ENCODE results near the gene CCNY.

DNA sequence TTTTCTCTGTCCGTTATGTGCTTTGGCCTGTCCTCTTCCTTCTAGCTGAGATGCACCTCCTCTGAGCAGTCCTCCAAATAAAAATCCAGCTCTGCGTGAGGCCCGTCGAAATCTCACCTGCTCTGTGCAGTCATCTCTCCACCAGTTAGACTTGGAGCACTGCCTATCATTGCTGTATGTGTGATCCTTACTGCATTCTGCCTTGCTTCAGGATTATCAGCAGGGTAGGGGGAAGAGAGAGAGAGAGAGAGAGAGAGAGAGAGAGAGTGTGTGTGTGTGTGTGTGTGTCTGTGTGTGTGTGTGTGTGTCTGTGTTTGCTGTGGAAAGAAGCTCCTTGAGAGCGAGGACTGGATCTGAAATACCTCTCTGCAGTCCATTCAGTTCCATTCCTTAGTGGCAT, 129.4 kb downstream of the CCNY start:
- TF ChIP-seq, protein P1, sequence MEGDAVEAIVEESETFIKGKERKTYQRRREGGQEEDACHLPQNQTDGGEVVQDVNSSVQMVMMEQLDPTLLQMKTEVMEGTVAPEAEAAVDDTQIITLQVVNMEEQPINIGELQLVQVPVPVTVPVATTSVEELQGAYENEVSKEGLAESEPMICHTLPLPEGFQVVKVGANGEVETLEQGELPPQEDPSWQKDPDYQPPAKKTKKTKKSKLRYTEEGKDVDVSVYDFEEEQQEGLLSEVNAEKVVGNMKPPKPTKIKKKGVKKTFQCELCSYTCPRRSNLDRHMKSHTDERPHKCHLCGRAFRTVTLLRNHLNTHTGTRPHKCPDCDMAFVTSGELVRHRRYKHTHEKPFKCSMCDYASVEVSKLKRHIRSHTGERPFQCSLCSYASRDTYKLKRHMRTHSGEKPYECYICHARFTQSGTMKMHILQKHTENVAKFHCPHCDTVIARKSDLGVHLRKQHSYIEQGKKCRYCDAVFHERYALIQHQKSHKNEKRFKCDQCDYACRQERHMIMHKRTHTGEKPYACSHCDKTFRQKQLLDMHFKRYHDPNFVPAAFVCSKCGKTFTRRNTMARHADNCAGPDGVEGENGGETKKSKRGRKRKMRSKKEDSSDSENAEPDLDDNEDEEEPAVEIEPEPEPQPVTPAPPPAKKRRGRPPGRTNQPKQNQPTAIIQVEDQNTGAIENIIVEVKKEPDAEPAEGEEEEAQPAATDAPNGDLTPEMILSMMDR (IDR thresholded peaks at IDR 0.05) = no peak
- no peak for TF ChIP-seq POLR2A (IDR thresholded peaks at IDR 0.05)
